IPS-NIHi7 (cell line): ENCODE results near the gene TENM4.

Experiments
- DNase-seq: peaks from one replicate; pipeline ENCODE4 v3.0.0; 2012; ENCODE audit warnings: mixed read lengths; ENCODE audit errors: extremely low spot score

The TENM4 gene

GRCh38 chr11:78972590-78972989 is 468.2 kb downstream of the TENM4 start:
- DNase-seq: no peak

GRCh38 chr11:78972177-78972576 is 468.7 kb downstream of the TENM4 start:
- DNase-seq: no peak

GRCh38 chr11:78967811-78968210 is 473.0 kb downstream of the TENM4 start:
- DNase-seq: no peak

- DNase-seq: no peak
These were observed 475.4 kb downstream of the TENM4 start for GRCh38 chr11:78965432-78965831.

- DNase-seq: peak; percentile 93
These were observed 478.7 kb downstream of the TENM4 start for GRCh38 chr11:78961937-78962701.

- DNase-seq: peak; percentile 79
These were observed 479.6 kb downstream of the TENM4 start for GRCh38 chr11:78961247-78961646.

- DNase-seq: no peak
These were observed 482.4 kb downstream of the TENM4 start for GRCh38 chr11:78958444-78958843.

GRCh38 chr11:78957476-78958245 is 483.2 kb downstream of the TENM4 start:
- no peak for DNase-seq

- no peak for DNase-seq
These were observed 486.1 kb downstream of the TENM4 start for GRCh38 chr11:78954696-78955095.

GRCh38 chr11:78954261-78954660 is 486.6 kb downstream of the TENM4 start:
- DNase-seq: no peak

- no peak for DNase-seq
These were observed 487.9 kb downstream of the TENM4 start for GRCh38 chr11:78952890-78953289.

- DNase-seq: no peak
These were observed 488.7 kb downstream of the TENM4 start for GRCh38 chr11:78952175-78952574.

- DNase-seq: no peak
These were observed 490.7 kb downstream of the TENM4 start for GRCh38 chr11:78949976-78950690.

GRCh38 chr11:78946945-78947902 is 493.6 kb downstream of the TENM4 start:
- no peak for DNase-seq

GRCh38 chr11:78943841-78944240 is 497.0 kb downstream of the TENM4 start:
- no peak for DNase-seq

GRCh38 chr11:78943154-78943553 is 497.7 kb downstream of the TENM4 start:
- no peak for DNase-seq

- DNase-seq: no peak
These were observed 499.5 kb downstream of the TENM4 start for GRCh38 chr11:78941226-78941851.

- DNase-seq: peak; percentile 62
These were observed 500.2 kb downstream of the TENM4 start for GRCh38 chr11:78940500-78941225.

- no peak for DNase-seq
These were observed 501.9 kb downstream of the TENM4 start for GRCh38 chr11:78938971-78939370.

- no peak for DNase-seq
These were observed 502.8 kb downstream of the TENM4 start for GRCh38 chr11:78938036-78938435.
